Ishikawa (cell line): Measurements from ENCODE around the gene SRPK1.

ENCODE experiments used
- EGR1 ChIP-seq: IDR thresholded peaks from 2 replicates; pipeline ENCODE4 v1.6.1; 2012
- EP300 ChIP-seq: IDR thresholded peaks from 2 replicates; pipeline ENCODE4 v1.6.1; 2012; ENCODE audit warnings: borderline replicate concordance
- MAX ChIP-seq: IDR thresholded peaks from 2 replicates; pipeline ENCODE4 v1.6.1; 2012
- NFIC ChIP-seq: IDR thresholded peaks from 2 replicates; pipeline ENCODE4 v1.6.1; 2012
- REST ChIP-seq: IDR thresholded peaks from 2 replicates; pipeline ENCODE4 v1.6.1; 2012; ENCODE audit warnings: low read depth, mild to moderate bottlenecking
- TAF1 ChIP-seq: IDR thresholded peaks from 2 replicates; pipeline ENCODE4 v1.6.1; 2012; ENCODE audit warnings: low read depth, mild to moderate bottlenecking

DNA sequence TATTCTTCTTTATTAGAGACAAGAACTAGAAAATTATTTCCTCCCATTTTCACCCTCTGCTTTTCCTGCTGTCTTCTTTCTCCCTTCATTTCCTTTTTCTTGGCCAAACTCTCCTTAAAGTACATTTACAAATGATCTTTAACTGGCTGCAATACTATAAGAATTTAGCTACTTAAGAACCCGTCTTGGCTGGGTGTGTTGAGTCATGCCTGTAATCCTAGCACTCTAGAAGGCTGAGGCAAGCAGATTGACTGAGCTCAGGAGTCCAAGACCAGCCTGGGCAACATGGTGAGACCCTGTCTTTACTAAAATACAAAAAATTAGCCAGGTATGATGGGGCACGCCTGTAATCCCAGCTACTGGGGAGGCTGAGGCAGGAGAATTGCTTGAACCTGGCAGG is 39.3 kb upstream of the SRPK1 start:
- TF ChIP-seq TAF1 (no peak), EP300 (no peak), NFIC (no peak), REST (no peak), MAX (no peak), EGR1 (no peak)
